ENCODE results near the gene ANKRD55. TPM values are rescaled to one million over a fixed set of nuclear protein-coding genes. Genes with fewer than 3 reads are reported as not detected.

Gene ANKRD55
- total and polyA plus RNA-seq, 4 donors = 0.37 to 1.9 (median 1.4) TPM

DNA sequence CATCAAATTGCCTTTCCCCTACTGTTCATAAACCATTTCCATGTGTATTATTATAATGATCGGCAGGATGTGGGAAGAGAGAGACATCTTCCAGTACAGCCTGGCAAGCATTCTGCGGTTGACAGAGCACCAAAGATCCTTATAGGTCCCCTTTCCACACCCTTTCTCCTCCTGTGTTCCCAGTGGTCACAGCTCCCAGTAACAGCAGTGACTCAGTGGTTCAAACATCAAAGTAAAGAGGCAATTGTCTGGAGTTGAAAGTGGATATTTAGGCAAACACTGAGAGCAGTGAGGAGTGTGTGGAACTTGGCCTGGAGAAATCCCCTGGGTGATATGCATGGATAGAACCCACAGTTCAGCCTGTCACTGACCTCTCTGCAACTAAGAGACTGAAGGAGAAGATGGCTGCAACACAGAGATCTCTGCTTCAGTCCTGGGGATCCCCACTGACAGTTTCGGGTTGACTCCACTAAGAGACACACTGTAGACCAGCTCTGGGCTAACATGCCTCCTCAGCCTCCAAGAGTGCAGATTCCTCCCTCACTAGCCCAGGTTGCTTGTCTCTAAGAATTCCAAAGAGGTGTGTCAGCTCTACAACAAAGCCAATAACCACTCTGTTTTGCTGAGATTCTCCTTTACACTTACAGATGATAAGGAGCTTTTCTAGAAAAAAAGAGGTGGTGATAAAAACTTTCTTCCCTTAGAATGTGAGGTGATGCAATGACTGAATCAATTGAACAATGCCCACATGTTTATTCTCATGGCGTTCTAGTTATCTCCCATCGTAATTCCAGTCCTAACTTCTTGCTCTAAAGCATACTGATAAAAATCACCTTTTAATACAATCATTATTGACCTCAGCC lies 143.9 kb downstream of the ANKRD55 start:
- no peak for TF ChIP-seq YY1 (IDR thresholded peaks at IDR 0.05)
- peak; percentile 32 to 54 for TF ChIP-seq HNF4A (conservative IDR thresholded peaks at IDR 0.05)
- no peak for TF ChIP-seq FOXA2 (IDR thresholded peaks at IDR 0.05)
- TF ChIP-seq, protein P1, sequence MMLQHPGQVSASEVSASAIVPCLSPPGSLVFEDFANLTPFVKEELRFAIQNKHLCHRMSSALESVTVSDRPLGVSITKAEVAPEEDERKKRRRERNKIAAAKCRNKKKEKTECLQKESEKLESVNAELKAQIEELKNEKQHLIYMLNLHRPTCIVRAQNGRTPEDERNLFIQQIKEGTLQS (IDR thresholded peaks at IDR 0.05) = no peak
- TF ChIP-seq, protein P2, sequence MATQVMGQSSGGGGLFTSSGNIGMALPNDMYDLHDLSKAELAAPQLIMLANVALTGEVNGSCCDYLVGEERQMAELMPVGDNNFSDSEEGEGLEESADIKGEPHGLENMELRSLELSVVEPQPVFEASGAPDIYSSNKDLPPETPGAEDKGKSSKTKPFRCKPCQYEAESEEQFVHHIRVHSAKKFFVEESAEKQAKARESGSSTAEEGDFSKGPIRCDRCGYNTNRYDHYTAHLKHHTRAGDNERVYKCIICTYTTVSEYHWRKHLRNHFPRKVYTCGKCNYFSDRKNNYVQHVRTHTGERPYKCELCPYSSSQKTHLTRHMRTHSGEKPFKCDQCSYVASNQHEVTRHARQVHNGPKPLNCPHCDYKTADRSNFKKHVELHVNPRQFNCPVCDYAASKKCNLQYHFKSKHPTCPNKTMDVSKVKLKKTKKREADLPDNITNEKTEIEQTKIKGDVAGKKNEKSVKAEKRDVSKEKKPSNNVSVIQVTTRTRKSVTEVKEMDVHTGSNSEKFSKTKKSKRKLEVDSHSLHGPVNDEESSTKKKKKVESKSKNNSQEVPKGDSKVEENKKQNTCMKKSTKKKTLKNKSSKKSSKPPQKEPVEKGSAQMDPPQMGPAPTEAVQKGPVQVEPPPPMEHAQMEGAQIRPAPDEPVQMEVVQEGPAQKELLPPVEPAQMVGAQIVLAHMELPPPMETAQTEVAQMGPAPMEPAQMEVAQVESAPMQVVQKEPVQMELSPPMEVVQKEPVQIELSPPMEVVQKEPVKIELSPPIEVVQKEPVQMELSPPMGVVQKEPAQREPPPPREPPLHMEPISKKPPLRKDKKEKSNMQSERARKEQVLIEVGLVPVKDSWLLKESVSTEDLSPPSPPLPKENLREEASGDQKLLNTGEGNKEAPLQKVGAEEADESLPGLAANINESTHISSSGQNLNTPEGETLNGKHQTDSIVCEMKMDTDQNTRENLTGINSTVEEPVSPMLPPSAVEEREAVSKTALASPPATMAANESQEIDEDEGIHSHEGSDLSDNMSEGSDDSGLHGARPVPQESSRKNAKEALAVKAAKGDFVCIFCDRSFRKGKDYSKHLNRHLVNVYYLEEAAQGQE (IDR thresholded peaks at IDR 0.05) = no peak
- TF ChIP-seq JUND (IDR thresholded peaks at IDR 0.05) = no peak
- TF ChIP-seq, protein P3, sequence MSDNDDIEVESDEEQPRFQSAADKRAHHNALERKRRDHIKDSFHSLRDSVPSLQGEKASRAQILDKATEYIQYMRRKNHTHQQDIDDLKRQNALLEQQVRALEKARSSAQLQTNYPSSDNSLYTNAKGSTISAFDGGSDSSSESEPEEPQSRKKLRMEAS (IDR thresholded peaks at IDR 0.05) = no peak
- no peak for TF ChIP-seq GABPA (IDR thresholded peaks at IDR 0.05 in 1 of 2, conservative IDR thresholded peaks at IDR 0.05 in 1 of 2)
- peak in 1 of 2 donors; percentile 37 for TF ChIP-seq RXRA (IDR thresholded peaks at IDR 0.05)
- TF ChIP-seq RAD21 (IDR thresholded peaks at IDR 0.05) = no peak
- Histone ChIP-seq H3K9me3 (ENCODE audit: control insufficient read depth in 4 of 4, low read length in 3 of 4) (no peaks in the 10 kb centered on the region), H3K4me1 (ENCODE audit: control insufficient read depth in 4 of 4, insufficient read depth in 4 of 4, low read length in 3 of 4) (peaks cover 0 to 4% (median 0%) of the 10 kb centered on the region in 4 donors), H3K27me3 (ENCODE audit: control insufficient read depth in 4 of 4, insufficient read depth in 4 of 4, low read length in 3 of 4) (no peaks in the 10 kb centered on the region), H3K4me3 (ENCODE audit: low read depth in 1 of 3, low read length in 3 of 3) (no peak overlapping the region), H3K36me3 (ENCODE audit: control insufficient read depth in 4 of 4, insufficient read depth in 3 of 4, low read depth in 1 of 4, low read length in 3 of 4) (no peaks in the 10 kb centered on the region), H3K9ac (ENCODE audit: low read depth in 1 of 2, low read length in 2 of 2) (no peak overlapping the region), H3K27ac (ENCODE audit: low read depth in 1 of 2, low read length in 2 of 2) (no peak overlapping the region)
- 60% methylated on average over 5 of the region's 5 CpGs for WGBS
- no peak for DNase-seq (ENCODE audit: low spot score)

DNA sequence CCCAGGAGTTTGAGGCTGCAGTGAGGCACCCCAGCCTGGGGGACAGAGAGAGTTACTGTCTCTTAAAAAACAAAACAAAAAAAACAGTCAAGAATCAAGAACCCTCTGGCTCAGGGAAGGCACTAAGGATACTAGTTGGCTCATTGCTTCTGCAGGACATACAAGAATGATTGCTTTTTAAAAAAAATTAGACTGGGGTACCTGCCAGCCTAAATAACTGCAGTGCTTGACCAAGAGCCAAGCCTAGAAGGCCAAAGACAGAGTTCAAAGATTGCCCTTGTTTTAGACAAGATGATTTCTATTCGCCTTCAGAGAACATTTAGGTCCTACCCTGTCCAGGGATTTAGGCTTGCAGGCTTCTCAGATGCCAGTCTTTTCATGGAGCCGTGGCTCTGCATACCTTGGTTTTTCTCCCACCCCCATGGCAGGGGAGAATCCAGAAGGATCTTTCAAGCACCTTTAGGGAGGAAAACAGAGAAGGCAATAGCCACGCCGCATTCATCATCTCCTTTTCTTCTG lies 144.6 kb downstream of the ANKRD55 start:
- Histone ChIP-seq H3K9ac (ENCODE audit: low read depth in 1 of 2, low read length in 2 of 2) (no peak overlapping the region), H3K4me1 (ENCODE audit: control insufficient read depth in 4 of 4, insufficient read depth in 4 of 4, low read length in 3 of 4) (peaks cover 0 to 4% (median 0%) of the 10 kb centered on the region in 4 donors), H3K36me3 (ENCODE audit: control insufficient read depth in 4 of 4, insufficient read depth in 3 of 4, low read depth in 1 of 4, low read length in 3 of 4) (no peaks in the 10 kb centered on the region), H3K27me3 (ENCODE audit: control insufficient read depth in 4 of 4, insufficient read depth in 4 of 4, low read length in 3 of 4) (no peaks in the 10 kb centered on the region), H3K27ac (ENCODE audit: low read depth in 1 of 2, low read length in 2 of 2) (no peak overlapping the region), H3K4me3 (ENCODE audit: low read depth in 1 of 3, low read length in 3 of 3) (no peak overlapping the region), H3K9me3 (ENCODE audit: control insufficient read depth in 4 of 4, low read length in 3 of 4) (no peaks in the 10 kb centered on the region)
- TF ChIP-seq YY1 (IDR thresholded peaks at IDR 0.05) (no peak), GABPA (IDR thresholded peaks at IDR 0.05 in 1 of 2, conservative IDR thresholded peaks at IDR 0.05 in 1 of 2) (no peak), RXRA (IDR thresholded peaks at IDR 0.05) (no peak), JUND (IDR thresholded peaks at IDR 0.05) (no peak), HNF4G (IDR thresholded peaks at IDR 0.05) (no peak), FOXA2 (IDR thresholded peaks at IDR 0.05) (no peak), SP1 (IDR thresholded peaks at IDR 0.05) (no peak), RAD21 (IDR thresholded peaks at IDR 0.05) (no peak), TAF1 (conservative IDR thresholded peaks at IDR 0.05) (no peak), NR2F2 (IDR thresholded peaks at IDR 0.05) (no peak), HNF4A (conservative IDR thresholded peaks at IDR 0.05) (no peak)
- TF ChIP-seq, protein P1 (IDR thresholded peaks at IDR 0.05) = no peak
- TF ChIP-seq, protein P4, sequence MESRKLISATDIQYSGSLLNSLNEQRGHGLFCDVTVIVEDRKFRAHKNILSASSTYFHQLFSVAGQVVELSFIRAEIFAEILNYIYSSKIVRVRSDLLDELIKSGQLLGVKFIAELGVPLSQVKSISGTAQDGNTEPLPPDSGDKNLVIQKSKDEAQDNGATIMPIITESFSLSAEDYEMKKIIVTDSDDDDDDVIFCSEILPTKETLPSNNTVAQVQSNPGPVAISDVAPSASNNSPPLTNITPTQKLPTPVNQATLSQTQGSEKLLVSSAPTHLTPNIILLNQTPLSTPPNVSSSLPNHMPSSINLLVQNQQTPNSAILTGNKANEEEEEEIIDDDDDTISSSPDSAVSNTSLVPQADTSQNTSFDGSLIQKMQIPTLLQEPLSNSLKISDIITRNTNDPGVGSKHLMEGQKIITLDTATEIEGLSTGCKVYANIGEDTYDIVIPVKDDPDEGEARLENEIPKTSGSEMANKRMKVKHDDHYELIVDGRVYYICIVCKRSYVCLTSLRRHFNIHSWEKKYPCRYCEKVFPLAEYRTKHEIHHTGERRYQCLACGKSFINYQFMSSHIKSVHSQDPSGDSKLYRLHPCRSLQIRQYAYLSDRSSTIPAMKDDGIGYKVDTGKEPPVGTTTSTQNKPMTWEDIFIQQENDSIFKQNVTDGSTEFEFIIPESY (IDR thresholded peaks at IDR 0.05) = no peak
- TF ChIP-seq, protein P5, sequence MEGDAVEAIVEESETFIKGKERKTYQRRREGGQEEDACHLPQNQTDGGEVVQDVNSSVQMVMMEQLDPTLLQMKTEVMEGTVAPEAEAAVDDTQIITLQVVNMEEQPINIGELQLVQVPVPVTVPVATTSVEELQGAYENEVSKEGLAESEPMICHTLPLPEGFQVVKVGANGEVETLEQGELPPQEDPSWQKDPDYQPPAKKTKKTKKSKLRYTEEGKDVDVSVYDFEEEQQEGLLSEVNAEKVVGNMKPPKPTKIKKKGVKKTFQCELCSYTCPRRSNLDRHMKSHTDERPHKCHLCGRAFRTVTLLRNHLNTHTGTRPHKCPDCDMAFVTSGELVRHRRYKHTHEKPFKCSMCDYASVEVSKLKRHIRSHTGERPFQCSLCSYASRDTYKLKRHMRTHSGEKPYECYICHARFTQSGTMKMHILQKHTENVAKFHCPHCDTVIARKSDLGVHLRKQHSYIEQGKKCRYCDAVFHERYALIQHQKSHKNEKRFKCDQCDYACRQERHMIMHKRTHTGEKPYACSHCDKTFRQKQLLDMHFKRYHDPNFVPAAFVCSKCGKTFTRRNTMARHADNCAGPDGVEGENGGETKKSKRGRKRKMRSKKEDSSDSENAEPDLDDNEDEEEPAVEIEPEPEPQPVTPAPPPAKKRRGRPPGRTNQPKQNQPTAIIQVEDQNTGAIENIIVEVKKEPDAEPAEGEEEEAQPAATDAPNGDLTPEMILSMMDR (IDR thresholded peaks at IDR 0.05; ENCODE audit: low read depth, low read length, missing input control) = no peak
- TF ChIP-seq, protein P3 (IDR thresholded peaks at IDR 0.05) = no peak
- TF ChIP-seq, protein P2 (IDR thresholded peaks at IDR 0.05) = no peak
- WGBS = 78% methylated on average over 4 of the region's 4 CpGs
- DNase-seq (ENCODE audit: low spot score) = no peak
